22Rv1 (cell line): ENCODE data around the gene INTU.

Source experiments
- CTCF ChIP-seq: fragments of 450-650 bp; IDR thresholded peaks from 2 replicates; pipeline ENCODE4 v1.5.1; 2017; ENCODE audit warnings: mild to moderate bottlenecking
- ZFX ChIP-seq: fragments of 450-650 bp; IDR thresholded peaks from 2 replicates; pipeline ENCODE4 v1.6.1; 2017; ENCODE audit warnings: antibody characterized with exemption, borderline replicate concordance

- TF ChIP-seq CTCF = no peak
- no peak for TF ChIP-seq ZFX
Measured at GRCh38 chr4:127616898-127617297, 15.9 kb upstream of the INTU start.
